GM21423 (cell line): ENCODE data around the gene HEBP2.

Experiments used
- ATAC-seq: cut with Tn5 transposase; IDR thresholded peaks from one replicate; pipeline ENCODE4 v1.9.1; 2021; ENCODE audit warnings: mild to moderate bottlenecking, moderate library complexity; ENCODE audit not compliant: unreplicated experiment

Gene HEBP2

DNA sequence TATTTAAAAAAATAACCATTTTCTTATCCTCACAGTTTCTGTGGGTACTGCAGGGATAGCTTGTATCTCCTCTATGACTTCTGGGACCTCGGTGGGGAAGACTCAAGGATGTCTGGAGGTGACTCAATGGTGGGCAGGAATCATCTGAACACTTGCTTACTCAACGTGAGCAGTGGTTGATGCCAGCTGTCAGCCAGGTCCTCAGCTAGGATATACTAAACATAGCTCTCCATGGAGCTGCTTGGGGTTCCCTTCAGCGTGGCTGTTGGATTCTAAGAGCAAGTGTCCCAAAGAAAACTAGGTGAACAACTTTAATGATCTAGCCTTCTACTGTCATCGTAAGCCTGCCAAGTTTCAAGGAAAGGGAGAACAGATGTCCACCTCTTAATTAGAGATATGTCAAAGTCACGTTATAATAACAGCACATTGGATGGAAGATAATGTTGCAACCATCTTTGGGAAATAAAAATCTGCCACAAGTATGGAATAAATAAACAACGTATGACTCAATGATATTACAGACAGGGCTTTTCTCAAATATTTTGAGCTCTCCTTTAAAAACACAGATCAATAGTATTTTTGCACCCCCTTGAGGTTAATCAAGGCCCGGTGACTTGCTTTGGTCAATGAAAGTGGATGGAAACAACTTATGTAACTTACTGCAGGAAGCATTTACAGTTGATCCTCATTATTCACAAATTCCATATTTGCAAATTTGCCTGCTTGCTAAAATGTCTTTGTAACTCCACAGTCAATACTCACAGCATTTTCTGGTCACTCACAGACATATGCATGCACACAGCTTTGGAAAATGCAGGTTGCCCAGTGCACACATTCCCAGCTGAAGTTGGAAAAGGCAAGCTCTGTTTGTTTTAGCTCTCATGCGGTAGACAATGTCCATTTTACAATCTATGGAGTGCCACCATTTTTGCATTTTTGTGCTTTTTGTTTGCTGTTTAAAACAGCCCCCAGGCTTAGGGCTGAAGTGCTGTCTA lies 6.6 kb upstream of the HEBP2 start:
- ATAC-seq: no peak

DNA sequence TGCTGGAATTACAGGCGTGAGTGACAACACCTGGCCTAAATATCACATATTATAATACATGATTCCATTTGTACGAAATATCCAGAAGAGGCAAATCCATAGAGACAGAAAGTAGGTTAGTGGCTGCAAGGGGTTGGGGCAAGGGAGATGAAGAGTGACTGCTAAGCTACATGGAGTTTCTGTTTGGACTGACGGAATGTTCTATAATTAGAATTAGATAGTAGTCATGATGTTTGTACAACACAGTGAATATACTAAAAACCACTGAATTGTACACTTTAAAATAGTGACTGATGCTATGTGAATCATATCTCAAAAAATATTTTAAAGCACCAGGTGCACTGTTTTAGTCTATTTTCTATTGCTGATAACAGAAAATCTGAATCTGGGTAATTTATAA lies 3.7 kb upstream of the HEBP2 start:
- ATAC-seq: no peak

DNA sequence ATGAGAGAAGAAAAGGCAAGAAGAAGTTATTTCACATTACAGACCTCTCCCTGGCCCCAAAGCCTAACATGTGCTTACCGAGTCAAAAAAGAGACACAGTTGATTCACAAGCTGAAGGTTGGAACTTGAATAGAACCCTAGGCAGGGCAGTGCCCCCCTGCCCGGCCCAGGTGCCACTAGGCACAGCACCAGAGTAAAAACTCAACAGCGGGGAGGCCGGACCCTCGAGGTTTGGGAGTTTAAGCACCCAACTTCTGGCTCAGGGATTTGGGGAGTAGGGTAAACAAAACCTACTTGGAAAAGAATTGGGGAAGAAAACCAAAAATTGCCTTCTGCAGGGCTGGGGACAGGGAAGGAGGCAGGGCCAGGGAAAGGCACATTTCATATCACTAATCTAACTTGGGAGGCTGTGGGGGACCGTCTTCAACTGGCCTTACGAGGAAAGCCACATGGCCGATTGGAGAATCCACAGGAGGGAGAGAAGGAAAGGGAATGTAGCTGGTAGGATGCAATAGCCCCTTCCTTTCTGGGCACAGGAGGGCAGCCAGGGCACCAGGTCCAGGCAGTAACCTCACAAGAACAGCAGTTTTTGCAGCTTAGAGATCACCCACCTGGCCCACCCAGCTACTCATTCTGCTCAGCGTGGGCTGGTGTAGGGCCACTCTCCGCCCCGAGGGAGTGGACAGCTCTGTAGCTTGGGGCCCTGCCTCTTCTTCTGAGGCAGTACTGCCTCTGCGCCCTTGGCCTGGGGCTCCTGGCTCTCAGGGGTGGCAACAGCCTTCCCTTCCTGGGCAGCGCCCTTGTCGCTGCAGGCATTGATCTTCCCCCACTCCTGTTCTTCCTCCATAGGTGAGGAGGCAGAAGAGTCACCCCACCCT lies 1.8 kb upstream of the HEBP2 start:
- ATAC-seq: no peak

DNA sequence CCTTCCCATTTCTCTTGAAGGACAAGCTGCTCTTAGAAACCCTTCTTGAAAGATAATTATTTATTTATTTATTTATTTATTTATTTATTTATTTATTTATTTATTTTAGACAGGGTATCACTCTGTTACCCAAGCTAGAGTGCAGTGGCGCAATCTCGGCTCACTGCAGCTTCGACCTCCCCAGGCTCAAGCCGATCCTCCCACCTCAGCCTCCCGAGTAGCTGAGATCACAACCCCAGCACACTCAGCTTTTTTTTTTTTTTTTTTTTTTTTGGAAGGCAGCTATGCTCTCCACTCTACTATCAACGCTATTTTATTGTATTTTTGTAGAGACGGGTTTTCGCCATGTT lies 1.2 kb upstream of the HEBP2 start:
- ATAC-seq: no peak

DNA sequence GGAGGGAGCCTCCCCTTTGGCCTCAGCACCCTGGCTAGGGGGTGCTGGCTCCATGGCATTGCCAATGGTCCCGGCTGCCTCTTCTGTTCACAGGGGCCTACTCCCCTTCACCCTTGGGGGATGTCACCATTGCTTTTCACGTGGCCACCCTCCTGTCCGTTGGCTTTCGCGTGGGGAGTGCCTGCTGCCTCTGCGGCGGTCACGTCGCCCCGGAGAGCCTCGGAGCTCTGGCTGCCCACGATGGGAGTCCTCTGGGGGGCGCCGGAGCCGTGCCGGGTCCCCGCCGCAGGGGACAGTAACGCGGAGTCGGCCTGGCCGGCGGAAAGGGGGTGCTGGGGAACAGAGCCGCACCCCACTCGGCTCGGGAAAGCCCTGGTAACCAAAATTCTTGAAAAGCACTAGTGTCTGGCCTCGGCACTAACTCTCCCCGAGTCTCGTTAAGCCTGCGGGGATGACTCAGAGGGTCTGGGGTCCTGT lies 661 bp upstream of the HEBP2 start:
- peak; percentile 12 for ATAC-seq

DNA sequence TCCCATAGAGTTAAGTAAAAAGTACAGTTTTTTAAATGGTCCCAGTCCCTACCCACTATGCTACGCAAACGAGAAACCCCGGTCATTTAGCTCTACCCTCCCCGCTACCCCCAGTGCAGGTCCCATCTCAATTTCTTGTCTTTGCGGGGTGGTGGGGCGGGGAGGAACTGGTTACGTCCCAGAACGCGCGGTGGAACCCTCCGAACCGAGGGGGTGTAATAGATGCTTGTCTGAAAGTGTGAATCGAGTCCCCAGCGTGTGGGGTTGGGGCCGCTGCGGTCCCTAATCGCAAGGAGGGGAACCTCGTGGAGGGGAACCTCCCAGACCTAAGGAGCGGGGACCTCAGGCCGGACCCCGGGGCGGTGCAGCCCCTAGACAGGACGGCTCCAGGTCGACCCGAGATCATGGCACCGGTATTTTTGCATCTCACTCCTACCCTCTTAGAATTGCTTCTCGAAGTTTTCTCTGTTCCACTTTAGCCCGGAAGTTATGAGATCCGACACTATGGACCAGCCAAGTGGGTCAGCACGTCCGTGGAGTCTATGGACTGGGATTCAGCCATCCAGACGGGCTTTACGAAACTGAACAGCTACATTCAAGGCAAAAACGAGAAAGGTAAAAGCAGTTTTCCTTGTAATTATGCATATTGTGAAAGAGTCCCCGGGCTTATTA lies 779 bp downstream of the HEBP2 start:
- no peak for ATAC-seq

DNA sequence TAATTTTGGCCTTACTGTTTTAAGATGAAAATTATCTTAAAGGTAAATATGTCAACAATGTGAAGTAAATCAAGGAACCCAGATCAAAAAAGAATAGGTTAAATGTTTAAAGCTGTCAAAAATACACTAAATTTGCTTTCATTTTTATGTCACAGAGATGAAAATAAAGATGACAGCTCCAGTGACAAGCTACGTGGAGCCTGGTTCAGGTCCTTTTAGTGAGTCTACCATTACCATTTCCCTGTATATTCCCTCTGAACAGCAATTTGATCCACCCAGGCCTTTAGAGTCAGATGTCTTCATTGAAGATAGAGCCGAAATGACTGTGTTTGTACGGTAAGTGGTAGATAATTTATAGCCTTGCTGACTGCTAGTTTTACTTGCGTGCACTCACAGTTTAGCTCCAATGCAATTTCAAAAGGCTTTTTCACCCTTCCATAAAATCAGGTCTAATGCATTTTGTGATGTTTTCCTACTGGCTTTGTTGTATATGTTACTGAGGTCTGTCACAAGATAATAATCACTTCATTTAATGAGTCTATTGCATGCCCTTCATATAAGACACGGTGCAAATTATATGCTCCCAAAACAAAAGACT lies 1.9 kb downstream of the HEBP2 start:
- no peak for ATAC-seq

DNA sequence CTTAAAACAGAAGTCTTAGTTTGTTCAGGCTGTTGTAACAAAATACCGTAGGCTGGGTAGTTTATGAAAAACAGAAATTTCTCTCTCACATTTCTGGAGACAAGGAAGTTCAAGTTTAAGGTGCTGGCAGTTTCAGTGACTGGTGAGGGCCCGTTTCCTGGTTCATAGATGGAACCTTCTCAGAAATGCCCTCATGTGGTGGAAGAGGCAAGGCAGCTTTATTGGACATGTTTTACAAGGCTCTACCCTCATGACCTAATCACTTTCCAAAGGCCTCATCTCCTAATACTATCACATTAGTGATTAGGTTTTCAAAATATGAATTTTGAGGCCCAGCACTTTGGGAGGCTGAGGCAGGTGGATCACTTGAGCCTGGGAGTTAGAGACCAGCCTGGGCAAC lies 2.4 kb downstream of the HEBP2 start:
- no peak for ATAC-seq

DNA sequence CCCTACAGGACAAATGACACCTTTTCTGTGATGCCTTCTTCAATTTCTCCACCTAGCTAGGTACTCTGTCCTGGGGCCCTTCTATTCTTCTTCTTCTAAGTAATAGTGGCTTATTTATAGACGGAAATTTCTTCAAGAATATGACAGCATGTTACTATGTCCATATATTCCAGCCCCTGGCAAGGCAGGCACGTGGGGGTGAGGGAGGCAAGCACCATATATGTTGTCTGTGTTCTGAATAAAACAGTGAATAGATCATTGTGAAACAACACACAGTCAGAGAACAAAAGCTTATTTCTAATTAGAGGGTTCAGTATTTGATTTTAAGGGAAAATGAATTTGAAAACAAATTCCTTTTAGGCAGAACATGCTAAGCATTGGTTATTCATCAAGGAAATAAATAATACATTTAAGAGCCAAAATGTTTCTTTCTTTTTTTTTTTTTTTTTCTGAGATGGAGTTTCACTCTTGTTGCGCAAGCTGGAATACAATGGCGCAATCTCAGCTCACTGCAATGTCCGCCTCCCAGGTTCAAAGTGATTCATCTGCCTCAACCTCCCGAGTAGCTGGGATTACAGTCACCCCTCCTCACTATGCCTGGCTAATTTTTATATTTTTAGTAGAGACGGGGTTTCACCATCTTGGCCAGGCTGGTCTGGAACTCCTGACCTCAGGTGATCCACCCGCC lies 6.2 kb downstream of the HEBP2 start:
- ATAC-seq: no peak

DNA sequence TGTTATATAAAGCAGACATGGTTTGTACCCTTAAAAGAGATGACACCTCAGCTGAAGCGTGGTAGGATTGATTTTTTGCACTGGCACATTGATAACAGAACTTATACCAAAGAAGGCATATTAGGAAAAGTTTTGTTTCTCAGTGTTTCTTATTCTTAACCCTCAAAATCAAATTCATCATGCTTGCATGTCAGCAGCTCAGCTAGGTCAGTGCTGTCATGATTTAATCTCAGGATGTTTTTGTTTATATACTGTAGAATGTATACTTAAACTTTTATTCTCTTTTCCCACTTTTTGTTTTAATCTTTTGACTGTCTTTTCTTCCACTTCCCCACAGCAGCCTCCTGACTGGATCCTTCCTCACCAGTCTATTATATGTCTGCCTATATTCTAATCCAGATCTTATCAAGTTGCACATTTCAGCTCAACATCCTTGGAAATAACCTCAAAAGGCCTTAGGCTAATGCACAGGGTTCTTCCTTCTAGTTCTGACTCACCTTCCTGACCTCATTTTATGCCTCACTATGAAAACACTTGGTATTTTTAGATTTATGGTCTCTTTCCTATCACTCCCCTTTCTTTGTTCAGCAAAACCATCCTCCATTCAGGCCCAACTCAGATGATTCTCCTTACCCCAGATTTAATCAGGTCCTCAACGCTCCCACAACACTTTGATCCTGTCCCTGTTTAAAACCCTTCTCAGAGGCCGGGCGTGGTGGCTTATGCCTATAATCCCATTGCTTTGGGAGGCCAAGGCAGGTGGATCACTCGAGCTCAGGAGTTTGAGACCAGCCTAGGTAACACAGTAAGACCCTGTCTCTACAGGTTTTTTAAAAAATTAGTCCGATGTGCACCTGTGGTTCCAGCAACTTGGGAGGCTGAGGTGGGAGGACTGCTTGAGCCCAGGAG lies 7.2 kb downstream of the HEBP2 start:
- no peak for ATAC-seq

DNA sequence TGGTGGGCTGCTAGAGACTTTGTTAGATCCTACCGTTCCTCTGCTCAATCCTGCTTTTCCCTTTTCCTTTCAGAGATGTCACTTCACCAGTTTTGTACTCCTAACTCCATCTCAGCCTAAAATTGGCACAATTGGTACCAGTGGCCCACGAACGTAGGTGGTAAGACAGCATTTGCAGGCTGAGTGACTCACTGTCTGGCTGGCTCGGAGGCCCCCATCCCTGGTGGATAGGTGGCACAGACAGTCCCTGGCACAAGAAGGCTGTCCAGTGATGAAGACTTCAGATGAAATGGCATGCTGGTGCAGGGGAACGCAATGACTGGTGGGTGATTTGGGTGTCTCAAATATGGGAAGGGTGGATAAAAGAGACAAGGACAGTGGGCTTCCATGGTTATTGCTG lies 11.1 kb downstream of the HEBP2 start:
- ATAC-seq: no peak

DNA sequence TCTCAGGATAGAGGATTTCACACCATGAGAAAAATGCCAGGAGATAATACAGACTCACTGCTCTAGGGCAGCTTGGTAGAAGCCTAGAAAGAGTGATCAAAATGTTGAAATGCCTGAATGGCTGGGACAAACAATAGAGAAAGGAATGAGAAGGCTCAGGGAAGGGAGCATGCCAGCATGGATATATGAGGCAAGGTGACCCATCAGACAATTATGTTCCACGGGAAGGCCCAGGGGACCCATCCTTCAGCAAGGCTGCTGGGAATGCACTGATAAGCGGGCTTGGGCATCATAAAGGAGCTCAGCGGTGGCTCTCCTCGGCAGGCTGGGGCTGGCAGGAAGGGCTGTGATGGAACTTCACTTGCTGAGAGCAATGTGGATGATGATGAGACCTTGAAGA lies 12.2 kb downstream of the HEBP2 start:
- ATAC-seq: no peak

DNA sequence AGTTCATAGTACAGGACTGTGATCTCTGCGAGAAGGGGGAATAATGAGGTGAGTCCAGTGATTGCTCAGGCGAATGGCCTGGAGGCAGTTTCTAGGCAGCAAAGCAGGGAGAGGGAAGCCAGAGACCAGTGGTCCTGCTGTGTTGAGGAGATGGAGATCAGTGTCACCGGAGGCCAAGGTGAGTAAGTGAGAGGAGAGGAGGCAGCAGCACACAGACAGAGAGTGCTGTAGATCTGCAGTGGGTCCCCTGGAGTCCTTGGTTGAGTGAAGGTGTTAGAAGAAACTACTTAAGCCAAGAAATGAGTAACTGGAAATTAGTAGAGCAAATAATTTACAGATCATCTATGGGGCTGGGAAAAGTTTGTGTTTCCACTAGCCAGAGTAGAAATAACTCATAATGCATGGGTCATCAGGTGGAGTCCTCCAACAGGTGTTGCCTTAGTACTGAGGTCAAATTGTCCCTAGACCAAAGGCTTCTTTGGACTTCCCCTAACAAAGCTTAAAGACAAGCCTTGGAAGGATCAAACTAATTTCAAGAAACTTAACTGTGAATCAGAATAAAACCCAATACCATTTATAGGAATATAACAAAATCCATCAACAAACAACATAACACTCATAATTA lies 13.6 kb downstream of the HEBP2 start:
- no peak for ATAC-seq

DNA sequence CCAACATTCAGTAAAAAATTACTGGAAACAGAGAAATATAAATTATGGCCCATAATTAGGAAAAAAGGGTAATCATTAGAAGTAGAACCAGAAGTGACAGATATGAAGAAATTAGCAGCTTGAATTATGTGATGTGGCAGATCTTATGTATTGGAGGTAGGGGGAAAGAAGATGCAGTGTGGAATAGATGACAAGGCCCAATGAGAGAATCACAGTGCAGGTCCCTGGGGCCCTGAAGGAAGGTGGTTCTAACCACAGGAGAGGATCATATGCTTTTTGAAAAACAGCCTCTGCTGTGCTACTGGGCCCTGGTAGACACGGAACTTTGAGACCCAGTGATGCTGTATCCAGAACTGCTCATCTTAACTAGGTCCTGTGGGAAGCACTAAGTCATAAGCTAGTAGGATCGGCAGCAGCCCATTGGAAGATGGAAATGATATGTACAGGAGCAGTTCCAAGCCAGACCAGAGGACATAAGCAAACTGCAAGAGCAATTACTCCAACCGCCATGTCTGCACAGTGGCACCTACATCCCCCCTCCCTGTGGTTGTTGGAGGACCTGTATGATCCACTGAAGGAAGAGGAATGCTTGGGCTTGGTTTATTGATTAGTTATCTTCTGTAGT lies 14.2 kb downstream of the HEBP2 start:
- ATAC-seq: no peak

DNA sequence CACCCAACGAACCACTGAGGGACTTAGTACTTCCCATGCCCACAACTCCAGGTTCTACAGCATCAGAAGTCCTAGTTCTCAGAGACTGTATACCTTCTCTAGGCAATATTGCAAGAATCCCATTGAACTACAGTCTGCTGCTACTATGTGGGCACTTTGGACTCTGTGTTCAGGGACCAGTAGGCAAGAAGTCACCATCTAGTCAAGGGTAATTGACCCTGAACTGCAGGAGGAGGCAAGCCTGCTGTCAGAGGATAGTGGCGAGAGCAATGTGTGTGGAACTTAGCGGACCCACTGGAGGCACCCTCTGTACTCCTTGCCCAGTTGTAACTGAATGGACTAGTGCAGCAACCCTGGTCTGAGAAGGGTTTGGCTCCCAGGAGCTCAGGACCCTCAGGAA lies 15.7 kb downstream of the HEBP2 start:
- no peak for ATAC-seq

DNA sequence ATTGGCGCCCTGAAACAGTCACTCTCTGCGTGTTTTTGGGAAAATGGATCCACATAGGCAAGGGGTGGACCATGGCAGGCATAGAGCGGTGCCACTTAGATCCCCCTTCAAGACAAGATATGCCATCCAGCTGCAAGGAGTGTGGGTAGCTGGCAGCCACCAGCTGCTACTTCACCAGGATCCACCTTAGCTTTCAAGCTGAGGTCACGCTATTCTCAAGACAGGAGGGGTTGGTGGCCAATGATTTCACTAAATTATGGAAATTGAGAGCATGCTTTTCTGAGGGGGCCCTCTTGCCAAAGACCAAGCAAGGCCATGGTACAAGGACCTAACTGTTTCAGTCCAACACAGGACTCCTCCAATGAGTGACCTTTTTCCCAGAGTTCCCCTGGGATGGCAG lies 16.3 kb downstream of the HEBP2 start:
- ATAC-seq: no peak

DNA sequence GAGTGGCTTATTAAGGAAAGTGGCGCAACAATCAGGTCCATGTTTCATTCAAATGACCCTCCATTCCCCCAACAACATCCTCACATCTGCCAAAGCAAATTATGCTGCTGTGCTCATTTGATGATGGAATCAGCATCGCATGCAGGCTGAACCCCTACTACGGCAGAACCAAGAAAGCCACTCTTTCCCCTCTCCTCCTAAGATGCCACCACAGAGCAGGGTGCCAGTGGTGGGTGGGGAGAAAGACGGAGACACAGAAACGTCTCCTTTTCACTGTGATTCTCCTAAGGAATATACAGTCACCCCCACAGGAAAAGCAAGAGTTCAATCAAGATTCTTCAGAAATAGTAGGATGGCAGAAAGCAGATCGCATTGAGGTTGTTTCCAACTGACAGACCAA lies 17.1 kb downstream of the HEBP2 start:
- ATAC-seq: no peak

DNA sequence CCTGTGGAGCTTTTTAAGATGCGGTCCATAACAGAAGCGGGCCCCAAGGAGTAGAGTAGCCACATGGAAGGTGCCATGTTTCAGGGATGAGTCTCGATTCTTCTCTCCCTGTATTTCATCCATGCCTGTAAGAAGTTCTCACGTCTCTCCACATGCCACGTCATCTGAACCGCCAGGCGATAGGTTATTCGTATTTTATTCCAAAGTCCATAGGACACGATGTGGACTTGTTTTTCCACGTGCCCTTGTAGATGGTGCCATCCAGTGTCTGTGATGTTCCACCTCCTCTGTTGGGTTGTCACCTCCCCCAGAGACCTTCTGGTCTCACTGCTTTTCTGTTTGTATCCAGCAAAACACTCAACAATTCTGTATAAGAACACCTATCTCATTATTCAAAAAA lies 17.6 kb downstream of the HEBP2 start:
- ATAC-seq: no peak
